Transverse colon (tissue), 4 donors: ENCODE measurements around the gene PLXND1. TPM values are rescaled to one million over a fixed set of nuclear protein-coding genes. Genes with fewer than 3 reads are reported as not detected.

Experiments
- DNase-seq: peaks from one replicate; pipeline ENCODE4 v3.0.0-alpha.2; 2019
- H3K27ac ChIP-seq, 4 donors: fragments of 200-600 bp; sonication (generic); 2 replicates each; pipeline ENCODE4 v1.5.1; 2016 to 2018; ENCODE audit warnings: inconsistent platforms in 4 of 4
- H3K27me3 ChIP-seq: fragments of 200-600 bp; sonication (generic); 2 replicates; pipeline ENCODE4 v1.5.1; 2017; ENCODE audit warnings: inconsistent platforms
- H3K36me3 ChIP-seq, 4 donors: fragments of 200-600 bp; sonication (generic); 2 replicates each; pipeline ENCODE4 v1.5.1; 2017 to 2019; ENCODE audit warnings: inconsistent platforms in 4 of 4
- H3K4me1 ChIP-seq, 4 donors: fragments of 200-600 bp; sonication (generic); 2 replicates each; pipeline ENCODE4 v1.5.1; 2017 to 2020; ENCODE audit warnings: inconsistent platforms in 4 of 4
- H3K4me3 ChIP-seq, 4 donors: fragments of 200-600 bp; sonication (generic); 1 replicate in 1 of 4; 2 replicates in 3 of 4; pipeline versions ENCODE4 v1.5.1 to v1.6.1; 2017 to 2019; ENCODE audit warnings: inconsistent platforms in 4 of 4
- H3K9me3 ChIP-seq, 2 donors: fragments of 200-600 bp; sonication (generic); 2 replicates each; pipeline ENCODE4 v1.5.1; 2017 to 2019; ENCODE audit warnings: inconsistent platforms in 2 of 2
- EP300 ChIP-seq: sonication (generic); formaldehyde crosslinking; IDR thresholded peaks from one replicate; pipeline ENCODE4 v1.6.1; 2017; ENCODE audit warnings: antibody characterized with exemption, low read depth
- POLR2A ChIP-seq: fragments of 450-650 bp; IDR thresholded peaks from one replicate; pipeline ENCODE4 v1.6.1; 2016; ENCODE audit warnings: antibody characterized with exemption, mild to moderate bottlenecking, moderate library complexity
- POLR2AphosphoS5 ChIP-seq, 3 donors: sonication (generic); formaldehyde crosslinking; IDR thresholded peaks; one replicate each; pipeline ENCODE4 v1.6.1; 2016; ENCODE audit warnings: antibody characterized with exemption in 3 of 3
- WGBS, 2 donors: methylation state at CpG; one replicate each; pipeline ENCODE4 v1.1.5; 2018; ENCODE audit warnings: low coverage in 1 of 2; 5-methylcytosine and 5-hydroxymethylcytosine counted together
- in situ Hi-C, 4 donors: fragments of 200-750 bp; cut with MboI; loops; one replicate each; pipeline versions ENCODE4 v1.15.0 to v1.15.1; 2017; ENCODE audit warnings: low sequenced_read_pairs in 3 of 4, low pct_ligation_motif_present in 1 of 4, low pct_unique_long_range_greater_than_20kb in 1 of 4
- intact Hi-C: fragments of 100-400 bp; cut with DNase I; formaldehyde crosslinking; loops from one replicate; pipeline ENCODE4 v1.15.1; 2023; ENCODE audit warnings: low total_unique reads
- total RNA-seq, 4 donors: library from RNA; depleted of rRNA; stranded (reverse); fragments of >200 nt; gene quantifications; one replicate each; pipeline ENCODE4 v1.1.0, GENCODE V29; 2016
- TF ChIP-seq, protein P1 (sequence below), 5 experiments: fragments of 200-600 bp in 3 of 5; fragments of 450-650 bp in 2 of 5; sonication (generic) in 3 of 5; IDR thresholded peaks; 1 replicate in 2 of 5; 2 replicates in 3 of 5; pipeline ENCODE4 v1.5.1; 2016 to 2017; ENCODE audit warnings: antibody characterized with exemption in 5 of 5, inconsistent platforms in 3 of 5, mild to moderate bottlenecking in 2 of 5, moderate library complexity in 1 of 5

The PLXND1 gene
- total RNA-seq, 4 donors from 2014 or later: 26.4 to 71.8 (median 35.8) TPM

DNA sequence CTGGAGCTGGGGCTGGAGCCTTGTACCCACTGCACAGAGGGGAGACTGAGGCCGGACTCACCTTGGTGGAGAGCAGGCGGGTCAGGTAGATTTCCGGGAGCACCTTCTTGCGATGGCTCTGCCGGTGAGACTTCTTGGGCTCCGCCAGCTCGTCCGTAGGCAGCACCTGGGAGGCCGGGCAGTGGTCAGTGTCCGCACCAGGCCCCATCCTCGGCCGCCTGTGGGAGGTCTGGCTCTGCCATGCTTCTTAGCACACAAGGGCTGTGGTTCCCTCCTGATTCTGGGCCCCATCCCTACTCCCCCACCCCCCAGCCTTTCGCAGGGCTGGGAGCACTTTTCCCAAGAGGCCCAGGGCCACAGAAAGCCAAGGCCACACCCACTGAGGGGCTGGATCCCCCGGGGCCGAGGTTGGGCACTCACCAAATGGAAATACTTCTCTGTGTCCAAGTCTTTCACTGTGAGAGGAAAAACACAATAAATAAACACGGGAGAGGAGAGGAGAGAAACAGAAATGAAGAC lies 46.1 kb downstream of the PLXND1 start:
- Histone ChIP-seq H3K36me3 (no peaks in the 10 kb centered on the region), H3K27me3 (no peaks in the 10 kb centered on the region), H3K4me3 (no peak overlapping the region), H3K9me3 (no peaks in the 10 kb centered on the region), H3K4me1 (peaks cover 10 to 44% (median 25%) of the 10 kb centered on the region in 4 donors), H3K27ac (peak overlapping the region; percentile 80 to 88 (median 84))
- in situ Hi-C loops: no loop called here
- DNase-seq: no peak
- TF ChIP-seq POLR2AphosphoS5 (IDR thresholded peaks at IDR 0.05) (no peak), EP300 (no peak), POLR2A (no peak)
- TF ChIP-seq, protein P1, sequence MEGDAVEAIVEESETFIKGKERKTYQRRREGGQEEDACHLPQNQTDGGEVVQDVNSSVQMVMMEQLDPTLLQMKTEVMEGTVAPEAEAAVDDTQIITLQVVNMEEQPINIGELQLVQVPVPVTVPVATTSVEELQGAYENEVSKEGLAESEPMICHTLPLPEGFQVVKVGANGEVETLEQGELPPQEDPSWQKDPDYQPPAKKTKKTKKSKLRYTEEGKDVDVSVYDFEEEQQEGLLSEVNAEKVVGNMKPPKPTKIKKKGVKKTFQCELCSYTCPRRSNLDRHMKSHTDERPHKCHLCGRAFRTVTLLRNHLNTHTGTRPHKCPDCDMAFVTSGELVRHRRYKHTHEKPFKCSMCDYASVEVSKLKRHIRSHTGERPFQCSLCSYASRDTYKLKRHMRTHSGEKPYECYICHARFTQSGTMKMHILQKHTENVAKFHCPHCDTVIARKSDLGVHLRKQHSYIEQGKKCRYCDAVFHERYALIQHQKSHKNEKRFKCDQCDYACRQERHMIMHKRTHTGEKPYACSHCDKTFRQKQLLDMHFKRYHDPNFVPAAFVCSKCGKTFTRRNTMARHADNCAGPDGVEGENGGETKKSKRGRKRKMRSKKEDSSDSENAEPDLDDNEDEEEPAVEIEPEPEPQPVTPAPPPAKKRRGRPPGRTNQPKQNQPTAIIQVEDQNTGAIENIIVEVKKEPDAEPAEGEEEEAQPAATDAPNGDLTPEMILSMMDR (IDR thresholded peaks at IDR 0.05): no peak
- WGBS, 2 donors: 0 to 63% methylated on average over 1 to 16 of the region's 16 CpGs
- intact Hi-C loops: no loop called here

DNA sequence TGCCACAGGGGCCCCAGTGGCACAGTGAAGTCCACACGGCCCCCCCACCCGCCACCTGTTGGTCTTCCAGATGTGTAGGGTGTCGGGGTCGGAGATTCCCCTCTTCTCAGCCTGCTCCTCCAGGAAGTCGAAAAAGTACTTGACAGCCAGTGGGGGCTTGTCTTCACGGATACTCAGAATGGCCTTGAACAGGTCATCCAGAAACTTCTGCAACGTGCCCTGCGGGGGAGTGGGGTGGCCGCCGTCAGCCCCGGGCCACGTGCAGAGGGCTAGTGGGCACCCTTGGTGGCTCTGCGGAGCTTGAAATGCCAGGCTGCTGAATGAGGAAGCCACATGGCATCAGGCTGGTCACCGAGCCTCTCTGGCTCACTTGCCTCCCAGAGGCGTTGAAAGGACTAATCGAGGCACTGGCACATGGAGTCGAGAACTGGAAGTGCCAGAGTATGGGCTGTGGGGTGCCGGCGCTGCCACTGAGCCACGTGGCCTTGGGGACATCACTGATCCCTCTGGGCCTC lies 46.9 kb downstream of the PLXND1 start:
- no peak for DNase-seq
- Histone ChIP-seq H3K27me3 (no peaks in the 10 kb centered on the region), H3K4me3 (no peak overlapping the region), H3K36me3 (no peaks in the 10 kb centered on the region), H3K4me1 (peaks cover 10 to 51% (median 27%) of the 10 kb centered on the region in 4 donors), H3K9me3 (no peaks in the 10 kb centered on the region), H3K27ac (peak overlapping the region; percentile 80 to 88 (median 84))
- 83% methylated on average over 14 of the region's 20 CpGs; no CpG with 5 or more reads in 1 of the 2 donors for WGBS, 2 donors
- TF ChIP-seq POLR2AphosphoS5 (IDR thresholded peaks at IDR 0.05): no peak
- TF ChIP-seq EP300: no peak
- TF ChIP-seq, protein P1 (IDR thresholded peaks at IDR 0.05): no peak
- TF ChIP-seq POLR2A: no peak
- intact Hi-C loops: no loop called here
- in situ Hi-C loops: no loop called here

DNA sequence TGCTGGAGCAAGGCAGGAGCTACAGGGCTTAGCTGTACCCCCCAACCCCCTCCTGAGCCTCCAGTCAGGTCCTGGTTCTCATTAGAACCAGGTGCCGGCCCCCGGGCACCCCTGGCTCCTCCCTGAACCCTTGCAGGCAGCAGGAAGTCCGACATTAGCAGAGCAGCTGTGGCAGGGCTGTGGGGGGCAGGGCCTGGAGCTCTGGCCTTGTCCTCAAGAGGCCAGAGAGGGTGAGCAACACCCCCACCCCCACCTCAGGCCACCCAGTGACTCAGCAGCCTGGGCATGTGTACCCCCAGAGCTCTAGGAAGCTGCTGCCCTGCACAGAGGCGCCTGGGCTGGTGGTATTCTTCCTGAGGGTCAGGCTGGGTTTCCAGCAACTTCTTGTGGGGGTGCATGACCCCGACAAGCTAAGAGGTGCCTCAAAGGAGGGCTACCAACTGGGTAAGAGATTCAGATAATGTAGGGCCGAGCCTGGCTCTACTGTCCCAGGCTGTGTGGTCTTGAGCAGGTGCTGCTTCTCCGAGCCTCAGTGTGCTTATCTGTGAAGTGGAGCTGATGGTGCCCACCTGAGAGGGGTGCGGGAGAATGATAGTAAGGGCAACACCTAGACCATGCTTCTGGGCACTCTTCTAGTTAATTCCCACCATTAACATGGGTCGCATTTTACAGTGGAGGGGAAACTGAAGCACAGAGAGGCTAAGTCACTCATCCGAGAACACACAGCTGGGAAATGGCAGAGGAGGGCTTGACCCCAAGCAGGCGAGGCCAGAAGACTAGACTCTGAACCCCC lies 47.5 kb downstream of the PLXND1 start:
- no peak for DNase-seq
- in situ Hi-C loops (no loop called here), intact Hi-C loops (loop anchor here (1.0 kb wide), 1 partner anchor 34 kb away; no protein-coding TSS in a partner anchor)
- no peak for TF ChIP-seq POLR2AphosphoS5 (IDR thresholded peaks at IDR 0.05)
- no peak for TF ChIP-seq POLR2A
- H3K4me3 ChIP-seq: no peak overlapping the region
- H3K27me3 ChIP-seq: no peaks in the 10 kb centered on the region
- no peaks in the 10 kb centered on the region for H3K9me3 ChIP-seq
- H3K36me3 ChIP-seq: no peaks in the 10 kb centered on the region
- 78 to 100% methylated on average over 1 to 7 of the region's 11 CpGs for WGBS, 2 donors
- peaks cover 10 to 52% (median 25%) of the 10 kb centered on the region in 4 donors for H3K4me1 ChIP-seq
- peak overlapping the region in 3 of 4 donors; percentile 34 to 83 (median 80) for H3K27ac ChIP-seq

- no peaks in the 10 kb centered on the region for H3K27me3 ChIP-seq
- no peaks in the 10 kb centered on the region for H3K36me3 ChIP-seq
- H3K4me3 ChIP-seq: no peak overlapping the region
- TF ChIP-seq POLR2A (no peak), EP300 (no peak), POLR2AphosphoS5 (IDR thresholded peaks at IDR 0.05) (no peak)
- TF ChIP-seq, protein P1 (IDR thresholded peaks at IDR 0.05): no peak
- DNase-seq: no peak
- WGBS, 2 donors: 87% methylated on average over 15 of the region's 15 CpGs; no CpG with 5 or more reads in 1 of the 2 donors
- intact Hi-C loops (loop anchor here (1.0 kb wide), 1 partner anchor 35 kb away; no protein-coding TSS in a partner anchor), in situ Hi-C loops (no loop called here)
- peak overlapping the region in 3 of 4 donors; percentile 28 to 80 (median 34) for H3K27ac ChIP-seq
- H3K9me3 ChIP-seq: no peaks in the 10 kb centered on the region
- H3K4me1 ChIP-seq: peaks cover 10 to 53% (median 24%) of the 10 kb centered on the region in 4 donors
These were observed 48.2 kb downstream of the PLXND1 start for GRCh38 chr3:129558081-129558771.
